Umbilical cord (tissue), 2 donors: ENCODE data around the gene PPP4C. TPM values are rescaled to one million over a fixed set of nuclear protein-coding genes. Genes with fewer than 3 reads are reported as not detected.
A peak's percentile ranks its signal among the peaks of the same experiment; 100 is the strongest.
"Not testable (repeated sequence)": the region's sequence is repeated elsewhere in the genome, so short reads cannot be mapped to it uniquely, and the experiment has no call there.

Experiments
- DNase-seq: peaks from one replicate; pipeline ENCODE4 v3.0.0-alpha.2; 2015; ENCODE audit warnings: low spot score
- total RNA-seq: library from RNA; depleted of rRNA; stranded (reverse); fragments of >200 nt; gene quantifications from one replicate; pipeline ENCODE4 v1.2.3, GENCODE V29; 2014; ENCODE audit warnings: low replicate concordance; ENCODE audit not compliant: insufficient read depth

PPP4C gene
- 46.5 TPM for total RNA-seq

- peak; percentile 92 for DNase-seq
Observed at GRCh38 chr16:30075503-30076275, at the start of gene PPP4C. Gene PPP4C, plus strand, starts transcription at chr16:30075994. Its CDS starts 384 bp downstream, at chr16:30076378.

GRCh38 chr16:30026449-30026848 lies 49.3 kb upstream of the PPP4C start:
- DNase-seq = no peak

GRCh38 chr16:30027588-30028437 lies 48.0 kb upstream of the PPP4C start:
- no peak for DNase-seq

GRCh38 chr16:30028438-30029076 lies 47.2 kb upstream of the PPP4C start:
- no peak for DNase-seq

GRCh38 chr16:30030011-30030685 lies 45.6 kb upstream of the PPP4C start:
- no peak for DNase-seq

GRCh38 chr16:30030841-30031413 lies 44.9 kb upstream of the PPP4C start, which contains the start of gene TLCD3B:
Gene TLCD3B, minus strand, starts transcription at chr16:30031271. Its CDS starts 744 bp downstream, at chr16:30030527.
- no peak for DNase-seq

GRCh38 chr16:30031477-30031918 lies 44.3 kb upstream of the PPP4C start:
- DNase-seq = no peak

GRCh38 chr16:30032083-30032819 lies 43.5 kb upstream of the PPP4C start:
- peak; percentile 33 for DNase-seq

- DNase-seq = no peak
Observed at GRCh38 chr16:30033270-30033669, 42.5 kb upstream of the PPP4C start.

- no peak for DNase-seq
Observed at GRCh38 chr16:30040221-30040620, 35.6 kb upstream of the PPP4C start.

- DNase-seq = not testable (repeated sequence)
Observed at GRCh38 chr16:30040690-30041089, 35.1 kb upstream of the PPP4C start.

- peak; percentile 57 for DNase-seq
Observed at GRCh38 chr16:30041841-30042240, 34.0 kb upstream of the PPP4C start.

GRCh38 chr16:30046178-30046577 lies 29.6 kb upstream of the PPP4C start:
- no peak for DNase-seq

GRCh38 chr16:30046588-30046987 lies 29.2 kb upstream of the PPP4C start:
- no peak for DNase-seq

- no peak for DNase-seq
Observed at GRCh38 chr16:30049871-30050270, 25.9 kb upstream of the PPP4C start.

- peak; percentile 47 for DNase-seq
Observed at GRCh38 chr16:30051518-30051917, 24.3 kb upstream of the PPP4C start.

- DNase-seq = peak; percentile 89
Observed at GRCh38 chr16:30052671-30053372, 23.0 kb upstream of the PPP4C start.

GRCh38 chr16:30053376-30054015 lies 22.3 kb upstream of the PPP4C start:
- peak; percentile 52 for DNase-seq

GRCh38 chr16:30054451-30054850 lies 21.3 kb upstream of the PPP4C start:
- DNase-seq = no peak
